ENCODE data around the gene OGFOD3. TPM values are rescaled to one million over a fixed set of nuclear protein-coding genes. Genes with fewer than 3 reads are reported as not detected.

The OGFOD3 gene
- total RNA-seq, 2 experiments from 2014 or later = 25.2 to 28.0 TPM

DNA sequence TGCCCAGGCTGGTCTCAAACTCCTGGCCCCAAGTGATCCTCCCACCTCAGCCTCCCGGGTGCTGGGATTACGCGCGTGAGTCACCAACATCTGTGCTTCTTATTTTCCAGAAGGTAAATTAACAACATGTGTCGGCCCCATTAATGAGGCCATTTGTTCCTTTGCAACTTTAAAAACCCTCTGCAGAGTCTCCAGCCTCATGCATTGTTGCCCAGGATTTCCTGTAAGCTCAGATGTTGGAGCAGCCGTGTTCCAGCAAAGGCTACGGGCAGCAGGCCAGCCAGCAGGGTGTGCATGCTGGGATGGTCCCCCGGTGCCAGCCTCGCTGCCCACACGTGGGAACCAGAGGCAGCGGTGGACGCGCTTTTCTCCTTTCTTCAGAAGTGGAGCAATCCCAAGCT lies 19.3 kb downstream of the OGFOD3 start:
- ChIA-PET CTCF (interaction anchor here (0.9 to 1.9 kb wide), 3 partner anchors 15 to 48 kb away, joined by 3 to 5 read pairs (median 3); no protein-coding TSS in a partner anchor), POLR2A (no interaction called here)
- DNase-seq (no peak), ATAC-seq (no peak)
- no peak overlapping the region for H3K27ac Mint-ChIP-seq
- peaks cover 19% of the 10 kb centered on the region for H3K4me1 Mint-ChIP-seq (ENCODE audit: low read depth)
- no peak overlapping the region for H3K4me3 Mint-ChIP-seq
- H3K36me3 Mint-ChIP-seq (ENCODE audit: low read depth) = peaks cover 19% of the 10 kb centered on the region
- no peaks in the 10 kb centered on the region for H3K27me3 Mint-ChIP-seq (ENCODE audit: low read depth)
- no peaks in the 10 kb centered on the region for H3K9me3 Mint-ChIP-seq (ENCODE audit: insufficient read depth)

- no peak overlapping the region for H3K27ac Mint-ChIP-seq
- no peak for ATAC-seq
- no peaks in the 10 kb centered on the region for H3K9me3 Mint-ChIP-seq (ENCODE audit: insufficient read depth)
- H3K27me3 Mint-ChIP-seq (ENCODE audit: low read depth) = no peaks in the 10 kb centered on the region
- no peak overlapping the region for H3K4me3 Mint-ChIP-seq
- no peak for DNase-seq
- ChIA-PET POLR2A (no interaction called here), CTCF (no interaction called here)
- H3K36me3 Mint-ChIP-seq (ENCODE audit: low read depth) = peaks cover 11% of the 10 kb centered on the region
- H3K4me1 Mint-ChIP-seq (ENCODE audit: low read depth) = peaks cover 19% of the 10 kb centered on the region
Measured at GRCh38 chr17:82397449-82398335, 20.7 kb downstream of the OGFOD3 start.

- Mint-ChIP-seq H3K27ac (peak overlapping the region; percentile 9), H3K9me3 (ENCODE audit: insufficient read depth) (no peaks in the 10 kb centered on the region), H3K27me3 (ENCODE audit: low read depth) (no peaks in the 10 kb centered on the region), H3K4me1 (ENCODE audit: low read depth) (peaks cover 17% of the 10 kb centered on the region), H3K36me3 (ENCODE audit: low read depth) (peaks cover 9% of the 10 kb centered on the region), H3K4me3 (no peak overlapping the region)
- ATAC-seq = no peak
- ChIA-PET POLR2A (no interaction called here), CTCF (no interaction called here)
- DNase-seq = no peak
Measured at GRCh38 chr17:82396601-82397435, 21.6 kb downstream of the OGFOD3 start.

DNA sequence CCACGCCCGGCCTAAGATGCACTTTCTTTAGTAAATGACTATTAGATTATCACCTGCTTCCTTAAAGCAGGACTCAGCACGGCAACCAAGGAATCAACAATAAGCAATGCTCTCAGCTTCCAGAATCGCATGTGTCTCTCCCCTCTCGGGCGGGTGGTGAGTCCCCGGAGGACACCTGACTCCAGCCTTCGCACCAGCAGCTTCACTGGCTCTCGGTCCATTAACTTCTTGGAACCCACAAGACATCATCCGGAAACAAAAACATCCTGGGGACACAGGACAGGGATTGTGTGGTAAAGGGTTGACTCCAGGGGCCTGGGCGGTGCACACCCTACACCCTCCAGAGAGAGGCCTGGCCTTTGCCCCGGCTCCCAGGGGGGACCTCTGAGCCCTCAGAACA lies 24.1 kb downstream of the OGFOD3 start:
- Mint-ChIP-seq H3K4me1 (ENCODE audit: low read depth) (no peaks in the 10 kb centered on the region), H3K4me3 (no peak overlapping the region), H3K9me3 (ENCODE audit: insufficient read depth) (no peaks in the 10 kb centered on the region), H3K27ac (no peak overlapping the region), H3K36me3 (ENCODE audit: low read depth) (peaks cover 2% of the 10 kb centered on the region), H3K27me3 (ENCODE audit: low read depth) (no peaks in the 10 kb centered on the region)
- no peak for ATAC-seq
- ChIA-PET POLR2A (no interaction called here), CTCF (no interaction called here)
- DNase-seq = no peak

- no peak overlapping the region for H3K27ac Mint-ChIP-seq
- H3K9me3 Mint-ChIP-seq (ENCODE audit: insufficient read depth) = no peaks in the 10 kb centered on the region
- DNase-seq (no peak), ATAC-seq (no peak)
- H3K27me3 Mint-ChIP-seq (ENCODE audit: low read depth) = no peaks in the 10 kb centered on the region
- peaks cover 2% of the 10 kb centered on the region for H3K36me3 Mint-ChIP-seq (ENCODE audit: low read depth)
- H3K4me1 Mint-ChIP-seq (ENCODE audit: low read depth) = no peaks in the 10 kb centered on the region
- POLR2A ChIA-PET = no interaction called here
- no peak overlapping the region for H3K4me3 Mint-ChIP-seq
- CTCF ChIA-PET = no interaction called here
Measured at GRCh38 chr17:82392941-82393340, 25.4 kb downstream of the OGFOD3 start.

DNA sequence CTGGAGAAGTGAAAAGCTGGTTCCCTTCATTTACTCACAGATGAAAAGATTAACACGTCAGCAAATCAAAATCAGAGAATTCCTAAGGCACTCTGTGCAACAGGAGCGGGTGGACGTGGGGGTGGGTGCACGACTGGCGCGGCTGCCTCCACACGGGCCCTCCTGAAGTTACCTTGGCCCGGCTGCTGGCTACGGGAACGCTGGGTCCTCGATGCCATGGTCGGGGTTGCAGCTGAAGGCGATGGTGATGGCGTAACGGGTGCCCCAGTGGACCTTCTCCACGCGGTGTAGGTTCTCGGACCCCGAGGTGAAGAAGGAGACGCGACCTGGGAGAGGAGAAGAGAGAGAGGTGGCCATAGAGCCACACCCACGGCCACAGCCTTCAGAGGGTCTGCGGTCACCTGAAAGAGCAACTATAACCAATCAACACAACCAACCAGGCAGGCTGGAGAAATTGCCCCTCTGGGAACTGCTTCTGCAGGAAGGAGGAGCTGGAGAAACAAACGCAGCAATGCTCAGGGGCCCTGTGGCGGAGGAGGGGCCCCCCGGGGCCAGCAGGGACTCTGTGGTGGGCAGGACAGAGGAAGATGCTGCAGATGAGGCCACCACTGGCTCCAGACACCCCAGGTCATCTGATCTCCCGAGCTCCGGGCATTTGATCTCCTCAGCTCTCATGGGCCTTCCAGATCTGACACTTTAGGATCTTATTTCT lies 26.0 kb downstream of the OGFOD3 start:
- Mint-ChIP-seq H3K27me3 (ENCODE audit: low read depth) (peaks cover 4% of the 10 kb centered on the region), H3K4me1 (ENCODE audit: low read depth) (no peaks in the 10 kb centered on the region), H3K27ac (no peak overlapping the region), H3K9me3 (ENCODE audit: insufficient read depth) (no peaks in the 10 kb centered on the region), H3K4me3 (no peak overlapping the region), H3K36me3 (ENCODE audit: low read depth) (peaks cover 2% of the 10 kb centered on the region)
- CTCF ChIA-PET = no interaction called here
- POLR2A ChIA-PET = no interaction called here
- DNase-seq (no peak), ATAC-seq (no peak)

- Mint-ChIP-seq H3K36me3 (ENCODE audit: low read depth) (peaks cover 2% of the 10 kb centered on the region), H3K4me3 (no peak overlapping the region), H3K4me1 (ENCODE audit: low read depth) (no peaks in the 10 kb centered on the region), H3K27ac (no peak overlapping the region), H3K27me3 (ENCODE audit: low read depth) (peaks cover 4% of the 10 kb centered on the region), H3K9me3 (ENCODE audit: insufficient read depth) (no peaks in the 10 kb centered on the region)
- no peak for DNase-seq
- ATAC-seq = no peak
- ChIA-PET POLR2A (no interaction called here), CTCF (no interaction called here)
Measured at GRCh38 chr17:82391496-82392066, 26.8 kb downstream of the OGFOD3 start.

- no peaks in the 10 kb centered on the region for H3K4me1 Mint-ChIP-seq (ENCODE audit: low read depth)
- H3K9me3 Mint-ChIP-seq (ENCODE audit: insufficient read depth) = no peaks in the 10 kb centered on the region
- peaks cover 2% of the 10 kb centered on the region for H3K36me3 Mint-ChIP-seq (ENCODE audit: low read depth)
- DNase-seq (no peak), ATAC-seq (no peak)
- peaks cover 4% of the 10 kb centered on the region for H3K27me3 Mint-ChIP-seq (ENCODE audit: low read depth)
- H3K27ac Mint-ChIP-seq = no peak overlapping the region
- ChIA-PET POLR2A (no interaction called here), CTCF (no interaction called here)
- H3K4me3 Mint-ChIP-seq = no peak overlapping the region
Measured at GRCh38 chr17:82390860-82391435, 27.4 kb downstream of the OGFOD3 start.

GRCh38 chr17:82390015-82390859 lies 28.1 kb downstream of the OGFOD3 start:
- peaks cover 2% of the 10 kb centered on the region for H3K36me3 Mint-ChIP-seq (ENCODE audit: low read depth)
- H3K4me3 Mint-ChIP-seq = no peak overlapping the region
- no peaks in the 10 kb centered on the region for H3K4me1 Mint-ChIP-seq (ENCODE audit: low read depth)
- no peak overlapping the region for H3K27ac Mint-ChIP-seq
- ChIA-PET POLR2A (no interaction called here), CTCF (no interaction called here)
- DNase-seq = no peak
- no peak for ATAC-seq
- no peaks in the 10 kb centered on the region for H3K9me3 Mint-ChIP-seq (ENCODE audit: insufficient read depth)
- peaks cover 4% of the 10 kb centered on the region for H3K27me3 Mint-ChIP-seq (ENCODE audit: low read depth)

DNA sequence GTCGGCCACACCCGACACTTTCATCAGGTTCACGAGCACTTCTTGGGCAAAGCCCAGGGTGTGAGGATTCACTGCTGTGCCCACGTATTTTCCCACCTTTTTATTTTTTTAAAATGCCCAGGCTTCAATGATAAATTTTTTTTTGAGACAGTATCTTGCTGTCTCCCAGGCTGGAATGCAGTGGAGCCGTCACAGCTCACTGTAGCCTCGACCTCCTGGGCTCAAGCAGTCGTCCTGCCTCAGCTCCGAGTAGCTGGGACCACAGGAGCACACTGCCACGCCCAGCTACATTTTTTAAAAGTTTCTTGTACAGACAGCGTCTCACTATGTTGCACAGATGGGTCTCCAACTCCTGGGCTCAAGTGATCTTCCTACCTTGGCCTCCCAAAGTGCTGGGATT lies 29.0 kb downstream of the OGFOD3 start:
- Mint-ChIP-seq H3K4me3 (no peak overlapping the region), H3K27ac (no peak overlapping the region), H3K27me3 (ENCODE audit: low read depth) (peaks cover 4% of the 10 kb centered on the region), H3K4me1 (ENCODE audit: low read depth) (no peaks in the 10 kb centered on the region), H3K9me3 (ENCODE audit: insufficient read depth) (no peaks in the 10 kb centered on the region), H3K36me3 (ENCODE audit: low read depth) (peaks cover 2% of the 10 kb centered on the region)
- ChIA-PET CTCF (no interaction called here), POLR2A (no interaction called here)
- no peak for ATAC-seq
- no peak for DNase-seq

DNA sequence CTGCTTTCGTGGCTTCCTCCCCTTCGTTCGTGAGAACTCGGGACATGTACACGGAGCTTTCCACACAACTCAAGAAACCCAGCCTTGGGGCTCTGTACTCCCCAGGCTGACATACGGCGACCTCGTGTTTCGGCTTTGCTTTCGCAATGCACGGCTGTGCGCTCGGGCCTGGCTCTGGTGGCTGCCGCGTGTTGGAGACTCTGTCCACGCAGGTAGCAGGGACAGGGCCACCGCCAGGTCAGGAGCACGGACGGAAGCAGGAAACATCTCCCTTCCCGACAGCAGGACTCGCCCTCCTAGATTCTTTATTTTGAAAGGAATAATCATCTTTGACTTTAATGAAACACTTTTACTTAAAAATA lies 29.5 kb downstream of the OGFOD3 start:
- ATAC-seq = no peak
- no peaks in the 10 kb centered on the region for H3K4me1 Mint-ChIP-seq (ENCODE audit: low read depth)
- H3K4me3 Mint-ChIP-seq = no peak overlapping the region
- CTCF ChIA-PET = no interaction called here
- H3K27ac Mint-ChIP-seq = no peak overlapping the region
- peaks cover 2% of the 10 kb centered on the region for H3K36me3 Mint-ChIP-seq (ENCODE audit: low read depth)
- no peaks in the 10 kb centered on the region for H3K9me3 Mint-ChIP-seq (ENCODE audit: insufficient read depth)
- no peak for DNase-seq
- POLR2A ChIA-PET = no interaction called here
- peaks cover 4% of the 10 kb centered on the region for H3K27me3 Mint-ChIP-seq (ENCODE audit: low read depth)

All from activated CD8-positive, alpha-beta T cell treated with anti-CD3 and anti-CD28 coated beads, Interleukin-2, amount 10 ng/mL, durations not matched to agents 7 days and 5 days (primary cell).